AML-193 (cell line): ENCODE measurements around the gene DCLK2.

Experiments
- DNase-seq, 2 experiments: peaks; one replicate each; lab custom pipeline; 2025; lab: John Stamatoyannopoulos, UW

Gene DCLK2

GRCh38 chr4:150264595-150265161, 186.4 kb downstream of the DCLK2 start:
- DNase-seq, result no peak

DNA sequence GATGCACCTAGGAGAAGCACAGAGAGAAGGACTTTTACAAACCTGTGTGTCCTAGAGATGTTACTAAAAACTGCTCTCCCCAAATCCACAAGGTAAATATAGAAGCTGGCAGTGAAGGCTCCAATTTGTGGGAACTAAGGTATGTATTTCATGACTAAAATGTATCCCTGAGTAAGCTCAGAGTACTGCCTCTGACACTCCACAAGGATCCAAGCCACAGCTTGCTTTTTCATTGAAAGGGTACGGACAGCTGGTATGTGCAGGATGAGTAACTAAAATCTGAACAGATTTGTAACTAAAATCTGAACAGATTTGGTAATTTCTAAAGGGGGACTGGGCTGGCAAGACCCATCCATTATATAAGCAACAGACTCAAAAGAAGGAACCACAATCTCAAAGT, 187.6 kb downstream of the DCLK2 start:
- no peak for DNase-seq

DNA sequence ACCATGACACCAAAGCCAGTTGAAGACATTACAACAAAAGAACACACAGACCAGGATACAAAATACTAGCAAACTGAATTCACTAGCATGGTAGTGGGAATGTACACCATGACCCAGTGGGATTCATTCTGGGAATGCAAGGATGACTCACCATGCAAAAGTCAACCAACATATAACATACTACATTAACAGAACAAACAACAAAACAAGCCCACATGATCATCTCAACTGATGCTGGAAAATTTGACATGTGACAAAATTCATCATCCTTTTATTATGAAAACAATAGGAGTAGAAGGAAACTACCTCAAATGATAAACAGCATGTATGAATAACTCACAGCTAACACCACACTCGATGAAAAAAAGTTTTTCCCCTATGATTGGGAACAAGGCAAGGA, 190.2 kb downstream of the DCLK2 start:
- no peak for DNase-seq

DNA sequence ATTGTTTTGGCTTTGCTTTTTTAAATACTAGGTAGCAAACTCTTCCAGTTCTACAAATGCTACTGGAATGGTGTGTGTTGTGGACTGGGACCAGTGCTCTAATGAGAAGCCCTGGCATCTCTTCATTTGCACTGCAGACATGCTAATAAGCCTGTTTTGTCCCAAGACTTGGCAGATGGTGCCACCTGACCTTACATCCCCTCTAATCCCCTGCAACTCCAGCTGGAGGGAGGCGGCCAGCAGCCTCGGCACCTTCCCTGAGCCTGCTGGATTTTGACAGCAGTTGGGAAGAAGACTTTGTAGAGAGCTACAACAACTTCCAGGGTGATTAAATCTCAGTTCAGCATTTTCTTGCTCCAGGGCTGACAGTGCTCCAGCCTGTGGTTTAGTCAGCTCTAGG, 200.0 kb downstream of the DCLK2 start:
- no peak for DNase-seq

DNA sequence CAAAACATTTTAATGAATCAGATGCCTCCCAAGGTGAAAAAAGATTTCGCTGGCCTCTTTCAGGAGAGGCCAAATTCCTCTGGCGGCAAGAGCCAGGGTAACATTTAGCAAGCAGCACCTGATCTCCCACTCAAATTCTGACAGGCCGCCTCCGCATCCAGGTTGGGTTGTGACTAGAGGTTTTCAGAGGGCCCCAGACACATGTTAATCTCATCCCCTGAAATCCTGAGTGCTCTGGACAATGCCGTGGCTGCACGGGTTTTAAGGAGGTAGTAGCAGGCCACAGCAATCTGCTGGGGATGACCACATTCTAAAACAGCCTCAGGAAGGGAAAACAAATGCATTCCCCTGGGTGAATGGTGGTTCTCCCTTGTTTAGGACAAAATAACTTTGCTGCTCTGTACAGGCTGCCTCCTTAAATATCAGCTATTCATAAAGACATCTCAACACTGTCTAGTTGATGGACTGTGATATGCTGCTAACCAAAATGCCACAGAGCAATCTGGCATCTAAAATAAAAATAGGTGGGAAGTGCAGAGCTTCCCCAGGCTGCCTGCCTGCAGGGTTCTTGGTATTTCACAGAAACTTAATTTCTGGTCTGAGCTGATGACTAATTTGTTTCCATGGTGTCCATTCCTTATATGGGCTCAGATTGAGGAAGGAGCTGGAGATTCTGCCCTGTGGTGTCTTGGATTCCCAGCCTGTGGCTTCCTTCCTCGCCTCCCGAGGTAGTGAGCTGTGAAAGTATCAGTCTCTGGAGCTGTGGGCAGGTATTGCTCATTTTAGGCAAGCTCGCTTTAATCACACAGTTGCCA, 202.0 kb downstream of the DCLK2 start:
- peak; percentile 46 to 57 for DNase-seq

DNA sequence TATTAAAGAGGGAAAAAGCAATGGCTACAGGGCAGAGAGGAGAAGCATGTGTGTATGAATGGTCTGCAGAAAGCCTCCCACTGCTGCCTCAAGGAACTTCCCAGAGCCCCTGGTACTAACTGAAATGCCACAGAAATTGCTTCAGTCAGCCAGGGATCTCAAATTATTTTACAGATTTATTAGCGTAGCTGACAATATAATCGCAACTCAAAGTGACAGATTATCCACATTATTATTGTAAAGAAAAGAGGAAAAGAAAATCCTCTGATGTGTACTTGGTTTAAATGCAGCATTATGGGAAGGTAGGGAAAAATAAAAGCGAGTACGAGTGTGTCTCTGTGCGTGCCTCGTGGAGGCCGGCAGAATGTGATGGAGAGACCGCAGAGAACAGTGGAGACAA, 202.7 kb downstream of the DCLK2 start:
- no peak for DNase-seq

- DNase-seq, result no peak
Observed at GRCh38 chr4:150283689-150284088, 205.4 kb downstream of the DCLK2 start.

DNA sequence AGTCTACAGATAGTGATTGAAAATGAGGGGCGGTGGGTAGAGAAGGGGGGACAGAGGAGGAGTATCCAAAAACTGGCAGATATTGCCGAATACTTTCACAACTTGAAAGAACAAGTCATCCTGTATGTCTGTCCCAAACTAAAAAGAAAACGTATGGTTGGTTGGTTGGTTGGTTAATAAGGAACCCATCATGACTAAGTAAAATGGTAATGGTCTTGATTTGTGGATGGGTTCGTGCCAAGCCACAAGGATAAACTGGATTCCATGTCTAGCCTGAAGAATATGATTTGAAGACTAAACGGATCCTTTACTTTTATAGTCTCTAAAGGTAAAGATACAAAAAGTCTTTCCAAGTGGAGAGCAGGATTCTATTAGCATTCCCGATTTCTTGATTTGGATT, 208.4 kb downstream of the DCLK2 start:
- no peak for DNase-seq

- no peak for DNase-seq
Observed at GRCh38 chr4:150289198-150289597, 211.0 kb downstream of the DCLK2 start.

DNA sequence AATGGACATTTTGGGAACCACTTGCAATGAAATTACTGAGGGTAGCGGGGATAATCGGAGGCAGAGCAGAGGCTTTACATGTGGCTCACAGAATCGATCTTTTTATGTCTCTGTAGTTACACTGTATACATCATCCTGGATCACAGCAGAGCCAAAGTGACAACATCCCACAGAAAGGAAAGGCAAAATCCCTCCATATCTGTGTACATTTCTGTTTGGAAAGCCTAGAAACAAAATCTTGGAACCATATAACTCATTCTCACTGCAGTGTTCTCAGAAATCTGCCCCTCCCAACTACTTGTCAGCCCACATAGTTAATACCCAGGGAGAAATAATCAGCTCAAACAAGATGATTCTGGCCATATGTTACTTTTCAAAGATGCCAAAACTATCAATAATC, 211.6 kb downstream of the DCLK2 start:
- no peak for DNase-seq

DNA sequence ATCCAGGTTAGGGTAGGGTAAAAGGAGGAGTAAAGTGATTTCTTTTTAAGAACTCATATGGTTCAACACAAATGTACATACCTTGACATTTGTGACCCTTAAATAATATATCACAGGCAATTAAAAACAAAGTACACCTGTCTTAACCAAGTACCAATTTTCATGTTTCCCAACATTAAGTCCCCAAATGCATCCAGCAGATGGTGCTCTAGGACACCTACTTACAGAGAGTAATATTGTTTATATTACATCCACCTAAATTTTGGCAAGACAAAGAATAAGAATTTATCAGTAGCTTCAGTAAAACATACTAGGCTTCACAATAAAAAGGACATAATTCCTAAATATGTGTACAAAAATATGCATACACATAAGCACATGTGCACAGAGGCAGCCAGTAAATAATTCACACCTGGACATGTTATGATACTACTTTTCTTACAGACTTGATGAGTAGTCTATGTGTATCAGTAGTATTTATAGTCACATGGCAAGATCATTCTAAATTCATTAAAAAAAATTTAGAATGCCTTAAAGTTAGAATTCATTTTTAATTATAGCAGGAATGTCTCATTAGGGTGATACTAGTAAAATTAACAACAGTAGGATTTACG, 219.7 kb downstream of the DCLK2 start:
- DNase-seq, result peak; percentile 32 to 48

DNA sequence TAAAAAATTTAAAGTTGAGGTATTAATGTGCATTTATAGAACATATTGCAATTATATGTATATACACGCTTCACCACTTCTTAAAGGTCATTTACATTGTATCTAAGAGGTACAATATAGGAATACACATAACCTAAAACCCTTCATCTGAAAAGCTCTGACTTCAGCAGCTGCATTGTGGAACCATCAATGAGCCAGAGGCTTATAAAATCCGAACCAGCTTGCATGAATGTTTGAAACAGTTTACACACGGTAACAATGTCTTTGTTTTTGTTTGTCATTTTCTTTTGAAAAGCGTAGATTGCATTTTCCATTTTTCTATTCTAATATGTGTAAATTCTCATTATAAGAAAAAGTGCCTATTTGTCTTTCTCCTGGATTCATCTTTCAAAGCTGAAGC, 221.6 kb downstream of the DCLK2 start:
- DNase-seq, result no peak

DNA sequence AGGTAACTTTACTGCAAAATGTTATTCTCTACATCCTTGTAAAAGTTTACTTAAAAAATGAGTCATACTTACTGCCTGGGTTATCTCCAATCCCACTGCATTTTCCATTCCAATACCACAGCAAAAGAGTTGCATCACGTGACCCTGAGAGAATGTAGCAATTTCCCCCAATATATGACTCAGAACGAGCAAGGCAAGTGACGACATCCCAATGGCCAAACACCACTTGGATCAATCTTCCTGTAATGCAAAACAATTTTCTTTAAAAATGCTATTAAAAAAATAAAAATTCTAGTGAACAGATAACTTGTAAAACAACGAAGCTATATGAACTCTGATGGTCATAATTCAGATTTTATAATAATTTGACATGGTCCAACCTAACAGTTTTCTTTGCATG, 224.3 kb downstream of the DCLK2 start:
- peak; percentile 76 to 80 for DNase-seq

- DNase-seq, result no peak
Observed at GRCh38 chr4:150305995-150306394, 227.8 kb downstream of the DCLK2 start.

GRCh38 chr4:150306719-150307118, 228.5 kb downstream of the DCLK2 start:
- no peak for DNase-seq
